GM12878 (cell line): ENCODE data around the gene CPB2.

ENCODE experiments used
- BACH1 ChIP-seq: fragments of 450-650 bp; IDR thresholded peaks from 2 replicates; pipeline ENCODE4 v1.6.1; 2017; ENCODE audit warnings: mild to moderate bottlenecking, borderline replicate concordance
- MXI1 ChIP-seq: fragments of 150-350 bp; IDR thresholded peaks from 2 replicates; pipeline ENCODE4 v1.6.1; 2011; ENCODE audit warnings: low read depth, mild to moderate bottlenecking, inconsistent platforms, low read length, improper control_type of control experiment
- NR2C1 ChIP-seq: fragments of 450-650 bp; IDR thresholded peaks from 2 replicates; pipeline ENCODE4 v1.6.1; 2017; ENCODE audit warnings: antibody characterized with exemption, mild to moderate bottlenecking, moderate library complexity
- STAT3 ChIP-seq: IDR thresholded peaks from 2 replicates; pipeline ENCODE4 v1.6.1; 2011; ENCODE audit warnings: low read depth, low read length, improper control_type of control experiment

DNA sequence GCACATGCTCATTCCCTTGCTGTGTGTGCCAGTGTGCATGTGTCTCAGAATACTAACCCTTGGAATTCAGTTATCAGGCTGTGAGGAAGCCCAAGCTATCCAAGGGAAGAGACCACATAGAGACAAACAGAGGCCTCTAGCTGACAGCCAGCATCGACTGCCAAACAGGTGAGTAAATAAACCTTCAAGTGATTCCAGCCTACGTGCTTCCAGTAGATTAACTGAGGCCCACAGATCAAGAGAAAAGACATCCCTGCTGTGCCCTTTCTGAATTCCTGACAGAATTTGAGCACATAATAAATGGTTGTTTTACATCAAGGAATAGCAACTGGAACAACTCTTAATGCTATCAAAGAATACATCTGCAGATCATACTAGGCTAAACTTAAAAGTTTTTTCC is 69.8 kb downstream of the CPB2 start:
- TF ChIP-seq BACH1 (no peak), STAT3 (no peak), MXI1 (no peak), NR2C1 (no peak)
